Measurements from ENCODE around the gene PIGS.

DNA sequence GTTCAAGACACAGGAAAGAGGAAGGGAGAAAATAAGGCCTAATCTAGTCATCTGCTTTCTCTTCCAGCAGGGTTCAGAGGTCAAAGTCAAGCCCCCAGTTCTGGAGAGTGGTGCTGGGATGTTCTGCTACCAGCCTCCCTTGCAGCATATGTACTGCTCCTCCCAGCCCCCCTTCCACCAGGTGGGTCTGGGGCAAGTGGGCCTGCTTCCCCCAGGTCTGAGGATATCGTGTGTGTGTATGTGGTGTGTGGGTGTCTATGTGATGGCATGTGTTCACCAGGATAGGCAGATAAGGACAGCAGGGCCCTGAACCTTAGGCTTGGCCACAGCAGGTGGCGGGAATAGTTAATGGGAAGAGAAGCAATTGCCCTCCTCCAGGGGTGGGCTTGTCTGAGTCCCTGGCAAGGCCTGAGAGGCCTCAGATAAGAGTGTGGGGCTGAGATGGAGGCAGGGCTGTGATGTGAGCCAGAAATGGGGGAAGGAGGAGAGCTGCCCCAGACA is 44.1 kb downstream of the PIGS start:
- TF ChIP-seq, protein P1, sequence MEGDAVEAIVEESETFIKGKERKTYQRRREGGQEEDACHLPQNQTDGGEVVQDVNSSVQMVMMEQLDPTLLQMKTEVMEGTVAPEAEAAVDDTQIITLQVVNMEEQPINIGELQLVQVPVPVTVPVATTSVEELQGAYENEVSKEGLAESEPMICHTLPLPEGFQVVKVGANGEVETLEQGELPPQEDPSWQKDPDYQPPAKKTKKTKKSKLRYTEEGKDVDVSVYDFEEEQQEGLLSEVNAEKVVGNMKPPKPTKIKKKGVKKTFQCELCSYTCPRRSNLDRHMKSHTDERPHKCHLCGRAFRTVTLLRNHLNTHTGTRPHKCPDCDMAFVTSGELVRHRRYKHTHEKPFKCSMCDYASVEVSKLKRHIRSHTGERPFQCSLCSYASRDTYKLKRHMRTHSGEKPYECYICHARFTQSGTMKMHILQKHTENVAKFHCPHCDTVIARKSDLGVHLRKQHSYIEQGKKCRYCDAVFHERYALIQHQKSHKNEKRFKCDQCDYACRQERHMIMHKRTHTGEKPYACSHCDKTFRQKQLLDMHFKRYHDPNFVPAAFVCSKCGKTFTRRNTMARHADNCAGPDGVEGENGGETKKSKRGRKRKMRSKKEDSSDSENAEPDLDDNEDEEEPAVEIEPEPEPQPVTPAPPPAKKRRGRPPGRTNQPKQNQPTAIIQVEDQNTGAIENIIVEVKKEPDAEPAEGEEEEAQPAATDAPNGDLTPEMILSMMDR (IDR thresholded peaks at IDR 0.05), result no peak
- TF ChIP-seq POLR2AphosphoS5 (IDR thresholded peaks at IDR 0.05), result no peak
